WTC11 (cell line): ENCODE data around the gene MYO9A. TPM values are rescaled to one million over a fixed set of nuclear protein-coding genes. Genes with fewer than 3 reads are reported as not detected.

Source experiments
- ATAC-seq: fragments of 200-7000 bp; cut with Tn5 transposase; 2 replicates; pipeline ENCODE4 v1.10.0; 2021; ENCODE audit warnings: mild to moderate bottlenecking, moderate library complexity
- CTCF ChIA-PET: fragments of 300-600 bp; sonication (Branson Sonifier 250); formaldehyde crosslinking; loops from one replicate; lab custom pipeline; 2021; ENCODE audit warnings: antibody characterized with exemption; lab: Charles Lee
- POLR2A ChIA-PET: fragments of 350-600 bp; sonication (Branson Sonifier 250); formaldehyde crosslinking; loops from one replicate; lab custom pipeline; 2021; ENCODE audit warnings: antibody characterized with exemption; lab: Charles Lee
- DNase-seq: peaks from one replicate; pipeline ENCODE4 v3.0.0; 2021; ENCODE audit warnings: low spot score
- H3K27ac Mint-ChIP-seq: 2 replicates; pipeline ENCODE4 v1.8.0; 2021; ENCODE audit warnings: mixed read lengths
- H3K27me3 Mint-ChIP-seq: 2 replicates; pipeline ENCODE4 v1.8.0; 2021; ENCODE audit warnings: low read depth, mild to moderate bottlenecking, moderate library complexity, mixed read lengths
- H3K36me3 Mint-ChIP-seq: 2 replicates; pipeline ENCODE4 v1.8.0; 2021; ENCODE audit warnings: mixed read lengths
- H3K4me1 Mint-ChIP-seq: 2 replicates; pipeline ENCODE4 v1.8.0; 2022; ENCODE audit warnings: mixed read lengths
- H3K4me3 Mint-ChIP-seq: 2 replicates; pipeline ENCODE4 v1.8.0; 2021; ENCODE audit warnings: mild to moderate bottlenecking, moderate library complexity, mixed read lengths
- H3K9me3 Mint-ChIP-seq: 2 replicates; pipeline ENCODE4 v1.8.0; 2021; ENCODE audit warnings: mixed read lengths
- CBFB ChIP-seq: sonication (generic); formaldehyde crosslinking; IDR thresholded peaks from 2 replicates; pipeline ENCODE4 v1.8.1; 2022; ENCODE audit warnings: mild to moderate bottlenecking, low read depth, missing genetic modification reagents
- E2F1 ChIP-seq: sonication (generic); formaldehyde crosslinking; IDR thresholded peaks from 2 replicates; pipeline ENCODE4 v1.8.0; 2022; ENCODE audit warnings: mild to moderate bottlenecking, missing genetic modification reagents
- ELF4 ChIP-seq: sonication (generic); formaldehyde crosslinking; IDR thresholded peaks from 2 replicates; pipeline ENCODE4 v1.8.1; 2022; ENCODE audit warnings: low read depth, mild to moderate bottlenecking, moderate library complexity, missing genetic modification reagents
- ESRRA ChIP-seq: sonication (generic); formaldehyde crosslinking; IDR thresholded peaks from 2 replicates; pipeline ENCODE4 v1.8.1; 2022; ENCODE audit warnings: mild to moderate bottlenecking, missing genetic modification reagents, borderline replicate concordance
- FOXP1 ChIP-seq: sonication (generic); formaldehyde crosslinking; IDR thresholded peaks from 2 replicates; pipeline ENCODE4 v1.8.0; 2022; ENCODE audit warnings: missing genetic modification reagents, mild to moderate bottlenecking, moderate library complexity, borderline replicate concordance
- FOXP4 ChIP-seq: sonication (generic); formaldehyde crosslinking; IDR thresholded peaks from 2 replicates; pipeline ENCODE4 v1.8.0; 2022; ENCODE audit warnings: mild to moderate bottlenecking, missing genetic modification reagents
- GTF2I ChIP-seq: fragments of 250-450 bp; sonication (Bioruptor Pico); conservative IDR thresholded peaks from 2 replicates; pipeline ENCODE4 v1.4.0; 2021; ENCODE audit warnings: mild to moderate bottlenecking
- HMGXB4 ChIP-seq: sonication (generic); formaldehyde crosslinking; IDR thresholded peaks from 2 replicates; pipeline ENCODE4 v1.8.1; 2023; ENCODE audit warnings: mild to moderate bottlenecking, moderate library complexity, missing genetic modification reagents
- JAZF1 ChIP-seq: fragments of 250-450 bp; sonication (Bioruptor Pico); IDR thresholded peaks from 2 replicates; pipeline ENCODE4 v1.9.0; 2021; ENCODE audit warnings: moderate library complexity, mild to moderate bottlenecking, inconsistent platforms
- MAX ChIP-seq: sonication (generic); formaldehyde crosslinking; IDR thresholded peaks from 2 replicates; pipeline ENCODE4 v1.8.0; 2022; ENCODE audit warnings: mild to moderate bottlenecking, missing genetic modification reagents
- MLX ChIP-seq: sonication (generic); formaldehyde crosslinking; IDR thresholded peaks from 2 replicates; pipeline ENCODE4 v1.8.1; 2023; ENCODE audit warnings: mild to moderate bottlenecking, missing genetic modification reagents, moderate library complexity
- NR1H2 ChIP-seq: sonication (generic); formaldehyde crosslinking; IDR thresholded peaks from 2 replicates; pipeline ENCODE4 v1.9.0; 2021; ENCODE audit warnings: mild to moderate bottlenecking, moderate library complexity, missing genetic modification reagents
- NR2C2 ChIP-seq: sonication (generic); formaldehyde crosslinking; IDR thresholded peaks from 2 replicates; pipeline ENCODE4 v1.8.0; 2022; ENCODE audit warnings: mild to moderate bottlenecking, missing genetic modification reagents
- OVOL2 ChIP-seq: fragments of 250-450 bp; sonication (Bioruptor Pico); IDR thresholded peaks from 2 replicates; pipeline ENCODE4 v1.9.0; 2021; ENCODE audit warnings: mild to moderate bottlenecking, borderline replicate concordance
- RORB ChIP-seq: fragments of 250-450 bp; sonication (Bioruptor Pico); IDR thresholded peaks from 2 replicates; pipeline ENCODE4 v1.9.0; 2021; ENCODE audit warnings: mild to moderate bottlenecking
- SP1 ChIP-seq: sonication (generic); formaldehyde crosslinking; conservative IDR thresholded peaks from 2 replicates; pipeline ENCODE4 v1.8.1; 2022; ENCODE audit warnings: missing genetic modification reagents
- ZBTB43 ChIP-seq: sonication (generic); formaldehyde crosslinking; IDR thresholded peaks from 2 replicates; pipeline ENCODE4 v1.8.1; 2023; ENCODE audit warnings: mild to moderate bottlenecking, missing genetic modification reagents
- ZMAT4 ChIP-seq: fragments of 250-450 bp; sonication (Bioruptor Pico); IDR thresholded peaks from 2 replicates; pipeline ENCODE4 v1.9.0; 2021; ENCODE audit warnings: mild to moderate bottlenecking
- ZNF121 ChIP-seq: sonication (generic); formaldehyde crosslinking; IDR thresholded peaks from 2 replicates; pipeline ENCODE4 v1.8.0; 2023; ENCODE audit warnings: missing genetic modification reagents
- ZNF219 ChIP-seq: sonication (generic); formaldehyde crosslinking; IDR thresholded peaks from 2 replicates; pipeline ENCODE4 v1.8.0; 2023; ENCODE audit warnings: missing genetic modification reagents, mild to moderate bottlenecking, borderline replicate concordance
- ZNF232 ChIP-seq: sonication (generic); formaldehyde crosslinking; IDR thresholded peaks from 2 replicates; pipeline ENCODE4 v1.8.0; 2022; ENCODE audit warnings: mild to moderate bottlenecking, missing genetic modification reagents
- ZNF263 ChIP-seq: sonication (generic); formaldehyde crosslinking; IDR thresholded peaks from 2 replicates; pipeline ENCODE4 v1.8.1; 2022; ENCODE audit warnings: low read depth, mild to moderate bottlenecking, moderate library complexity, missing genetic modification reagents
- total RNA-seq: library from RNA; stranded (reverse); gene quantifications from 3 replicates; pipeline ENCODE4 v1.2.3, GENCODE V29; 2021

Gene MYO9A
- total RNA-seq, 1 experiment from 2014 or later, result 23.5 TPM

- Mint-ChIP-seq H3K36me3 (no peaks in the 10 kb centered on the region), H3K27me3 (no peaks in the 10 kb centered on the region), H3K4me1 (no peaks in the 10 kb centered on the region), H3K27ac (no peak overlapping the region), H3K9me3 (no peaks in the 10 kb centered on the region), H3K4me3 (no peak overlapping the region)
- POLR2A ChIA-PET, result no interaction called here
- no peak for TF ChIP-seq MLX (CRISPR knock-in tag)
- TF ChIP-seq SP1, result no peak
- no peak for TF ChIP-seq ELF4 (CRISPR knock-in tag)
- no peak for TF ChIP-seq CBFB
- no peak for TF ChIP-seq HMGXB4 (CRISPR knock-in tag)
- TF ChIP-seq FOXP1, result no peak
- TF ChIP-seq NR1H2 (CRISPR knock-in tag), result no peak
- ATAC-seq, result no peak
- CTCF ChIA-PET, result no interaction called here
- DNase-seq, result no peak
Measured at GRCh38 chr15:72009222-72009621, 108.7 kb downstream of the MYO9A start.

- H3K4me1 Mint-ChIP-seq, result no peaks in the 10 kb centered on the region
- no peaks in the 10 kb centered on the region for H3K27me3 Mint-ChIP-seq
- H3K36me3 Mint-ChIP-seq, result no peaks in the 10 kb centered on the region
- ChIA-PET CTCF (no interaction called here), POLR2A (no interaction called here)
- no peaks in the 10 kb centered on the region for H3K9me3 Mint-ChIP-seq
- no peak for TF ChIP-seq OVOL2 (CRISPR knock-in tag)
- no peak for TF ChIP-seq MAX
- TF ChIP-seq FOXP4 (CRISPR knock-in tag), result no peak
- no peak for TF ChIP-seq ZNF121 (CRISPR knock-in tag)
- no peak for TF ChIP-seq RORB (CRISPR knock-in tag)
- TF ChIP-seq NR2C2 (CRISPR knock-in tag), result no peak
- TF ChIP-seq E2F1 (CRISPR knock-in tag), result no peak
- no peak for TF ChIP-seq ZNF219 (CRISPR knock-in tag)
- TF ChIP-seq JAZF1 (CRISPR knock-in tag), result no peak
- no peak for TF ChIP-seq GTF2I
- TF ChIP-seq ESRRA (CRISPR knock-in tag), result no peak
- TF ChIP-seq ZNF232, result no peak
- TF ChIP-seq ZBTB43 (CRISPR knock-in tag), result no peak
- no peak for TF ChIP-seq ZNF263 (CRISPR knock-in tag)
- no peak for TF ChIP-seq ZMAT4 (CRISPR knock-in tag)
- ATAC-seq (no peak), DNase-seq (no peak)
- no peak overlapping the region for H3K27ac Mint-ChIP-seq
- H3K4me3 Mint-ChIP-seq, result no peak overlapping the region
Measured at GRCh38 chr15:72006382-72006781, 111.6 kb downstream of the MYO9A start.
